ENCODE results near the gene PRKN.

Gene PRKN

GRCh38 chr6:161383951-161384350, 1343.6 kb downstream of the PRKN start:
- DNase-seq (ENCODE audit: low read depth), result no peak

GRCh38 chr6:161379834-161380582, 1347.6 kb downstream of the PRKN start:
- H3K4me3 ChIP-seq (ENCODE audit: low read length), result no peak overlapping the region
- TF ChIP-seq CTCF (IDR thresholded peaks at IDR 0.05; ENCODE audit: insufficient read depth, low read depth, low read length, missing control alignments), result no peak

More at GRCh38 chr6:161383951-161384350, 1343.6 kb downstream of the PRKN start:
- no peak for TF ChIP-seq CTCF (IDR thresholded peaks at IDR 0.05; ENCODE audit: insufficient read depth, low read depth, low read length, missing control alignments)
- no peak overlapping the region for H3K4me3 ChIP-seq (ENCODE audit: low read length)

GRCh38 chr6:161378115-161378514, 1349.5 kb downstream of the PRKN start:
- no peak for DNase-seq (ENCODE audit: low read depth)
- TF ChIP-seq CTCF (IDR thresholded peaks at IDR 0.05; ENCODE audit: insufficient read depth, low read depth, low read length, missing control alignments), result no peak
- H3K4me3 ChIP-seq (ENCODE audit: low read length), result no peak overlapping the region

More at GRCh38 chr6:161379834-161380582, 1347.6 kb downstream of the PRKN start:
- no peak for DNase-seq (ENCODE audit: low read depth)

- no peak overlapping the region for H3K4me3 ChIP-seq (ENCODE audit: low read length)
- no peak for TF ChIP-seq CTCF (IDR thresholded peaks at IDR 0.05; ENCODE audit: insufficient read depth, low read depth, low read length, missing control alignments)
- no peak for DNase-seq (ENCODE audit: low read depth)
Measured at GRCh38 chr6:161377116-161377515, 1350.5 kb downstream of the PRKN start.

GRCh38 chr6:161376367-161376766, 1351.2 kb downstream of the PRKN start:
- DNase-seq (ENCODE audit: low read depth), result no peak
- TF ChIP-seq CTCF (IDR thresholded peaks at IDR 0.05; ENCODE audit: insufficient read depth, low read depth, low read length, missing control alignments), result no peak
- no peak overlapping the region for H3K4me3 ChIP-seq (ENCODE audit: low read length)

- peak; percentile 61 for TF ChIP-seq CTCF (IDR thresholded peaks at IDR 0.05; ENCODE audit: insufficient read depth, low read depth, low read length, missing control alignments)
- H3K4me3 ChIP-seq (ENCODE audit: low read length), result peak overlapping the region; percentile 28
- peak; percentile 67 for DNase-seq (ENCODE audit: low read depth)
Measured at GRCh38 chr6:161374971-161375873, 1352.3 kb downstream of the PRKN start.

Data from epithelial cell of esophagus (primary cell).